Inferior parietal cortex (tissue), 1 donor: Measurements from ENCODE around the gene AXL.
"Not testable (repeated sequence)": the region's sequence is repeated elsewhere in the genome, so short reads cannot be mapped to it uniquely, and the experiment has no call there.

Source experiments
- DNase-seq: peaks from one replicate; pipeline ENCODE4 v3.0.0-alpha.2; 2016; ENCODE audit errors: extremely low spot score

AXL gene

GRCh38 chr19:41206926-41207750 lies 11.9 kb upstream of the AXL start:
- DNase-seq: no peak

- no peak for DNase-seq
Observed at GRCh38 chr19:41214161-41214560, 4.9 kb upstream of the AXL start.

- no peak for DNase-seq
Observed at GRCh38 chr19:41217741-41218140, 1.3 kb upstream of the AXL start.

- DNase-seq: no peak
Observed at GRCh38 chr19:41218249-41218614, 791 bp upstream of the AXL start.

- DNase-seq: no peak
Observed at GRCh38 chr19:41219924-41220567, 1.0 kb downstream of the AXL start.

- DNase-seq: no peak
Observed at GRCh38 chr19:41220811-41221210, 1.8 kb downstream of the AXL start.

GRCh38 chr19:41221514-41222205 lies 2.6 kb downstream of the AXL start:
- DNase-seq: no peak

GRCh38 chr19:41222240-41222639 lies 3.2 kb downstream of the AXL start:
- DNase-seq: no peak

GRCh38 chr19:41223431-41224234 lies 4.6 kb downstream of the AXL start:
- DNase-seq: no peak

GRCh38 chr19:41224632-41225031 lies 5.6 kb downstream of the AXL start:
- no peak for DNase-seq

- no peak for DNase-seq
Observed at GRCh38 chr19:41225238-41226052, 6.4 kb downstream of the AXL start.

- DNase-seq: no peak
Observed at GRCh38 chr19:41226053-41226873, 7.2 kb downstream of the AXL start.

GRCh38 chr19:41226874-41227390 lies 7.9 kb downstream of the AXL start:
- no peak for DNase-seq

- no peak for DNase-seq
Observed at GRCh38 chr19:41228486-41228885, 9.5 kb downstream of the AXL start.

- not testable (repeated sequence) for DNase-seq
Observed at GRCh38 chr19:41229338-41229737, 10.3 kb downstream of the AXL start.

- no peak for DNase-seq
Observed at GRCh38 chr19:41230067-41230857, 11.2 kb downstream of the AXL start.

GRCh38 chr19:41232686-41233085 lies 13.7 kb downstream of the AXL start:
- no peak for DNase-seq

GRCh38 chr19:41233748-41234240 lies 14.8 kb downstream of the AXL start:
- no peak for DNase-seq
